ENCODE results near the gene C10orf62. TPM values are rescaled to one million over a fixed set of nuclear protein-coding genes. Genes with fewer than 3 reads are reported as not detected.

The C10orf62 gene
- total and polyA plus RNA-seq, 10 of the 15 experiments (the other 5 are each of a cell fraction or from before 2014, with no cell fraction given), result not detected

DNA sequence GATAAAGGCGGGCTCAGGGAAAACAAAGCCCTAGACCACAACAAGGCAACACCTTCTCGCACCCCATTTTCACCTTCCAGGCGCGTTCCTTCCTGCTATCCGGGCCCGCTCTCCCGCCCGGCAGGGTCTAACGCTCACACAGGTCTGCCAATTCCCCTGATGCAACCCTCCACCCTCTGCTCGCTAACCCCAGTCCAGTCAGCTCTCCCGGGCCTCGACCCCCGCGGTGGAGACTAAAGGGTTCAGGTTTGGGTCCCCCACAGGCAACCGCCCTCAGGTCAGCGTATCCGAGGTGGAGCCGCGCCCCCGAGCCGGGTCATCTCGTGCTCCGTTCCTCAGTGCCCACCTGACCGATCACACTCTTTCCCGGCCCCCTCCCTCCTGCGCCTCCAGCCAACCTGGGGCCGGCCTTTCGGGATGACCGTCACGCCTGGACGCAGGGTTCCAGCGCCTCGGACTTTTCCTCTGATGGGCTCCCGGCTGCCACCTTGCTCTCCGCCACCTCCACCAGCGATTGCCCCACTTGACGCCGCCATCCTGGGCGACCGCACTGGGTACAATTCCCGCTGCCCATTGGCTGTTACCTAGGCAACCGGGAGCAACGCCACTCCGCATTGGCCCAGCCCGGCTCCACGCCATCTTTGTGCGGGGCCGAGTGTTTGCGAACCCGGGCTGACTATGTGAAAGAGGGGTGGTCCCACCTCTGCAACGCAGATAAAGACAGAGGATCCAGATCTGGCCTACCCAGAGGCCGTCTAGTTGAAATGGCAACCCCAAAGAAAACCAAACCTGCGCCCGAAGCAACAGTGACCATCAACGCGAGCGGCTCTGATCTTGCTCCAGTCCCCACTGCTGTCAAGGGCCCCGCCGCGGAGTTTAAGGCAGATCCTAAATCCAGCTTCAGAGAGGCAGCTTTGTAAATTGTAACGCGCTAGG lies 43.7 kb downstream of the C10orf62 start, which contains the start of gene MORN4 (continued):
- TF ChIP-seq, protein P1, sequence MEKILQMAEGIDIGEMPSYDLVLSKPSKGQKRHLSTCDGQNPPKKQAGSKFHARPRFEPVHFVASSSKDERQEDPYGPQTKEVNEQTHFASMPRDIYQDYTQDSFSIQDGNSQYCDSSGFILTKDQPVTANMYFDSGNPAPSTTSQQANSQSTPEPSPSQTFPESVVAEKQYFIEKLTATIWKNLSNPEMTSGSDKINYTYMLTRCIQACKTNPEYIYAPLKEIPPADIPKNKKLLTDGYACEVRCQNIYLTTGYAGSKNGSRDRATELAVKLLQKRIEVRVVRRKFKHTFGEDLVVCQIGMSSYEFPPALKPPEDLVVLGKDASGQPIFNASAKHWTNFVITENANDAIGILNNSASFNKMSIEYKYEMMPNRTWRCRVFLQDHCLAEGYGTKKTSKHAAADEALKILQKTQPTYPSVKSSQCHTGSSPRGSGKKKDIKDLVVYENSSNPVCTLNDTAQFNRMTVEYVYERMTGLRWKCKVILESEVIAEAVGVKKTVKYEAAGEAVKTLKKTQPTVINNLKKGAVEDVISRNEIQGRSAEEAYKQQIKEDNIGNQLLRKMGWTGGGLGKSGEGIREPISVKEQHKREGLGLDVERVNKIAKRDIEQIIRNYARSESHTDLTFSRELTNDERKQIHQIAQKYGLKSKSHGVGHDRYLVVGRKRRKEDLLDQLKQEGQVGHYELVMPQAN (conservative IDR thresholded peaks at IDR 0.05), result 0 out of 2 replicates have a peak, but pooled peaks have one; percentile 56
- no peak for TF ChIP-seq EZH2 (IDR thresholded peaks at IDR 0.05; ENCODE audit: borderline replicate concordance, control insufficient read depth, low read depth, low read length)
- TF ChIP-seq, protein P2, sequence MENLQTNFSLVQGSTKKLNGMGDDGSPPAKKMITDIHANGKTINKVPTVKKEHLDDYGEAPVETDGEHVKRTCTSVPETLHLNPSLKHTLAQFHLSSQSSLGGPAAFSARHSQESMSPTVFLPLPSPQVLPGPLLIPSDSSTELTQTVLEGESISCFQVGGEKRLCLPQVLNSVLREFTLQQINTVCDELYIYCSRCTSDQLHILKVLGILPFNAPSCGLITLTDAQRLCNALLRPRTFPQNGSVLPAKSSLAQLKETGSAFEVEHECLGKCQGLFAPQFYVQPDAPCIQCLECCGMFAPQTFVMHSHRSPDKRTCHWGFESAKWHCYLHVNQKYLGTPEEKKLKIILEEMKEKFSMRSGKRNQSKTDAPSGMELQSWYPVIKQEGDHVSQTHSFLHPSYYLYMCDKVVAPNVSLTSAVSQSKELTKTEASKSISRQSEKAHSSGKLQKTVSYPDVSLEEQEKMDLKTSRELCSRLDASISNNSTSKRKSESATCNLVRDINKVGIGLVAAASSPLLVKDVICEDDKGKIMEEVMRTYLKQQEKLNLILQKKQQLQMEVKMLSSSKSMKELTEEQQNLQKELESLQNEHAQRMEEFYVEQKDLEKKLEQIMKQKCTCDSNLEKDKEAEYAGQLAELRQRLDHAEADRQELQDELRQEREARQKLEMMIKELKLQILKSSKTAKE (IDR thresholded peaks at IDR 0.05; ENCODE audit: low read depth, poor library complexity, severe bottlenecking), result no peak
- no peak for TF ChIP-seq TBL1XR1 (IDR thresholded peaks at IDR 0.05; ENCODE audit: low read depth, low read length)
- TF ChIP-seq DPF2 (IDR thresholded peaks at IDR 0.05), result peak; percentile 37; the same call in 1 of the 2 replicates
- no peak for TF ChIP-seq GABPA (IDR thresholded peaks at IDR 0.05; ENCODE audit: low read depth)
- peak; percentile 86 for TF ChIP-seq NR2C1 (IDR thresholded peaks at IDR 0.05)
- no peak for TF ChIP-seq PAX8 (IDR thresholded peaks at IDR 0.05)
- TF ChIP-seq TCF7 (IDR thresholded peaks at IDR 0.05; ENCODE audit: borderline replicate concordance), result no peak
- TF ChIP-seq RAD51 (IDR thresholded peaks at IDR 0.05), result peak; percentile 69; the same call in 1 of the 2 replicates
- TF ChIP-seq, protein P3, sequence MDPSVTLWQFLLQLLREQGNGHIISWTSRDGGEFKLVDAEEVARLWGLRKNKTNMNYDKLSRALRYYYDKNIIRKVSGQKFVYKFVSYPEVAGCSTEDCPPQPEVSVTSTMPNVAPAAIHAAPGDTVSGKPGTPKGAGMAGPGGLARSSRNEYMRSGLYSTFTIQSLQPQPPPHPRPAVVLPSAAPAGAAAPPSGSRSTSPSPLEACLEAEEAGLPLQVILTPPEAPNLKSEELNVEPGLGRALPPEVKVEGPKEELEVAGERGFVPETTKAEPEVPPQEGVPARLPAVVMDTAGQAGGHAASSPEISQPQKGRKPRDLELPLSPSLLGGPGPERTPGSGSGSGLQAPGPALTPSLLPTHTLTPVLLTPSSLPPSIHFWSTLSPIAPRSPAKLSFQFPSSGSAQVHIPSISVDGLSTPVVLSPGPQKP (IDR thresholded peaks at IDR 0.05; ENCODE audit: low read depth, low read length), result no peak
- no peak for TF ChIP-seq RBBP5 (conservative IDR thresholded peaks at IDR 0.05)
- TF ChIP-seq ZNF207 (IDR thresholded peaks at IDR 0.05; ENCODE audit: borderline replicate concordance), result no peak
- no peak for TF ChIP-seq YBX1 (IDR thresholded peaks at IDR 0.05)
- TF ChIP-seq, protein P4, sequence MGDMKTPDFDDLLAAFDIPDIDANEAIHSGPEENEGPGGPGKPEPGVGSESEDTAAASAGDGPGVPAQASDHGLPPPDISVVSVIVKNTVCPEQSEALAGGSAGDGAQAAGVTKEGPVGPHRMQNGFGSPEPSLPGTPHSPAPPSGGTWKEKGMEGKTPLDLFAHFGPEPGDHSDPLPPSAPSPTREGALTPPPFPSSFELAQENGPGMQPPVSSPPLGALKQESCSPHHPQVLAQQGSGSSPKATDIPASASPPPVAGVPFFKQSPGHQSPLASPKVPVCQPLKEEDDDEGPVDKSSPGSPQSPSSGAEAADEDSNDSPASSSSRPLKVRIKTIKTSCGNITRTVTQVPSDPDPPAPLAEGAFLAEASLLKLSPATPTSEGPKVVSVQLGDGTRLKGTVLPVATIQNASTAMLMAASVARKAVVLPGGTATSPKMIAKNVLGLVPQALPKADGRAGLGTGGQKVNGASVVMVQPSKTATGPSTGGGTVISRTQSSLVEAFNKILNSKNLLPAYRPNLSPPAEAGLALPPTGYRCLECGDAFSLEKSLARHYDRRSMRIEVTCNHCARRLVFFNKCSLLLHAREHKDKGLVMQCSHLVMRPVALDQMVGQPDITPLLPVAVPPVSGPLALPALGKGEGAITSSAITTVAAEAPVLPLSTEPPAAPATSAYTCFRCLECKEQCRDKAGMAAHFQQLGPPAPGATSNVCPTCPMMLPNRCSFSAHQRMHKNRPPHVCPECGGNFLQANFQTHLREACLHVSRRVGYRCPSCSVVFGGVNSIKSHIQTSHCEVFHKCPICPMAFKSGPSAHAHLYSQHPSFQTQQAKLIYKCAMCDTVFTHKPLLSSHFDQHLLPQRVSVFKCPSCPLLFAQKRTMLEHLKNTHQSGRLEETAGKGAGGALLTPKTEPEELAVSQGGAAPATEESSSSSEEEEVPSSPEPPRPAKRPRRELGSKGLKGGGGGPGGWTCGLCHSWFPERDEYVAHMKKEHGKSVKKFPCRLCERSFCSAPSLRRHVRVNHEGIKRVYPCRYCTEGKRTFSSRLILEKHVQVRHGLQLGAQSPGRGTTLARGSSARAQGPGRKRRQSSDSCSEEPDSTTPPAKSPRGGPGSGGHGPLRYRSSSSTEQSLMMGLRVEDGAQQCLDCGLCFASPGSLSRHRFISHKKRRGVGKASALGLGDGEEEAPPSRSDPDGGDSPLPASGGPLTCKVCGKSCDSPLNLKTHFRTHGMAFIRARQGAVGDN (IDR thresholded peaks at IDR 0.05), result no peak
- TF ChIP-seq MTA2 (IDR thresholded peaks at IDR 0.05; ENCODE audit: low read depth), result no peak
- no peak for TF ChIP-seq HDAC2 (IDR thresholded peaks at IDR 0.05)
- TF ChIP-seq SMC3 (IDR thresholded peaks at IDR 0.05; ENCODE audit: borderline replicate concordance, low read length), result no peak
- TF ChIP-seq STAT3 (IDR thresholded peaks at IDR 0.05; ENCODE audit: low read depth, low read length), result no peak
- TF ChIP-seq BMI1 (IDR thresholded peaks at IDR 0.05; ENCODE audit: borderline replicate concordance), result peak; percentile 99
- 0 out of 2 replicates have a peak, but pooled peaks have one; percentile 41 for TF ChIP-seq HDGF (IDR thresholded peaks at IDR 0.05)
- TF ChIP-seq FOXK2 (IDR thresholded peaks at IDR 0.05), result no peak
